ENCODE results near the gene BMP8B.

BMP8B gene

GRCh38 chr1:39721664-39722063 lies 67.0 kb downstream of the BMP8B start:
- no peak overlapping the region for H2BK12ac ChIP-seq (ENCODE audit: low read length in 2 of 2)
- H3K9ac ChIP-seq (ENCODE audit: low read length), result no peak overlapping the region
- peak overlapping the region in 1 of 2 experiments; percentile 33 for H3K18ac ChIP-seq (ENCODE audit: low read depth in 1 of 2, low read length in 2 of 2)
- H4K91ac ChIP-seq (ENCODE audit: low read length), result no peak overlapping the region
- H3K14ac ChIP-seq (ENCODE audit: low read length in 2 of 2), result no peak overlapping the region
- no peaks in the 10 kb centered on the region for H3K79me1 ChIP-seq (replicated peaks; ENCODE audit: low read length, poor library complexity, severe bottlenecking)
- no peak overlapping the region for H3K27ac ChIP-seq (ENCODE audit: low read length, poor library complexity, severe bottlenecking)
- no peaks in the 10 kb centered on the region for H3K36me3 ChIP-seq (ENCODE audit: control insufficient read depth in 1 of 2, insufficient read depth in 2 of 2, low read depth in 1 of 2, low read length in 2 of 2)
- no peak overlapping the region for H4K8ac ChIP-seq (ENCODE audit: low read length)
- no peak for DNase-seq
- no peak overlapping the region for H3K23ac ChIP-seq (ENCODE audit: low read length in 2 of 2)
- no peak overlapping the region for H2AFZ ChIP-seq (ENCODE audit: low read depth, low read length)
- no peaks in the 10 kb centered on the region for H3K4me1 ChIP-seq (ENCODE audit: control insufficient read depth, insufficient read depth, low read depth, low read length)
- no peak overlapping the region for H3K4me3 ChIP-seq (ENCODE audit: insufficient read depth in 1 of 2, low read depth in 1 of 2, low read length in 2 of 2)
- H2BK120ac ChIP-seq (ENCODE audit: low read depth, low read length), result no peak overlapping the region
- H2BK15ac ChIP-seq (ENCODE audit: low read depth, poor library complexity, severe bottlenecking), result no peak overlapping the region
- no peak overlapping the region for H2BK5ac ChIP-seq (ENCODE audit: low read depth, low read length, poor library complexity, severe bottlenecking)
- no peak overlapping the region for H3K4ac ChIP-seq (ENCODE audit: low read depth in 1 of 2, low read length in 2 of 2)
- H3K4me2 ChIP-seq (ENCODE audit: low read length, poor library complexity, severe bottlenecking), result no peak overlapping the region
- H2AK5ac ChIP-seq (ENCODE audit: low read length, severe bottlenecking), result no peak overlapping the region
- peaks cover 57 to 69% of the 10 kb centered on the region in 2 experiments for H3K27me3 ChIP-seq (ENCODE audit: control insufficient read depth in 1 of 2, insufficient read depth in 1 of 2, low read length in 2 of 2)
- no peaks in the 10 kb centered on the region for H3K9me3 ChIP-seq (ENCODE audit: control insufficient read depth, low read length)

- no peak overlapping the region for H3K18ac ChIP-seq (ENCODE audit: low read depth in 1 of 2, low read length in 2 of 2)
- no peak overlapping the region for H3K23ac ChIP-seq (ENCODE audit: low read length in 2 of 2)
- H3K27me3 ChIP-seq (ENCODE audit: control insufficient read depth in 1 of 2, insufficient read depth in 1 of 2, low read length in 2 of 2), result peaks cover 53 to 66% of the 10 kb centered on the region in 2 experiments
- H3K9me3 ChIP-seq (ENCODE audit: control insufficient read depth, low read length), result no peaks in the 10 kb centered on the region
- H2BK15ac ChIP-seq (ENCODE audit: low read depth, poor library complexity, severe bottlenecking), result no peak overlapping the region
- H3K4me2 ChIP-seq (ENCODE audit: low read length, poor library complexity, severe bottlenecking), result no peak overlapping the region
- peak; percentile 85 for DNase-seq
- no peak overlapping the region for H3K14ac ChIP-seq (ENCODE audit: low read length in 2 of 2)
- H3K36me3 ChIP-seq (ENCODE audit: control insufficient read depth in 1 of 2, insufficient read depth in 2 of 2, low read depth in 1 of 2, low read length in 2 of 2), result no peaks in the 10 kb centered on the region
- no peak overlapping the region for H3K9ac ChIP-seq (ENCODE audit: low read length)
- H3K4me1 ChIP-seq (ENCODE audit: control insufficient read depth, insufficient read depth, low read depth, low read length), result no peaks in the 10 kb centered on the region
- H2BK5ac ChIP-seq (ENCODE audit: low read depth, low read length, poor library complexity, severe bottlenecking), result no peak overlapping the region
- H2AFZ ChIP-seq (ENCODE audit: low read depth, low read length), result no peak overlapping the region
- no peak overlapping the region for H3K27ac ChIP-seq (ENCODE audit: low read length, poor library complexity, severe bottlenecking)
- no peak overlapping the region for H2AK5ac ChIP-seq (ENCODE audit: low read length, severe bottlenecking)
- H2BK12ac ChIP-seq (ENCODE audit: low read length in 2 of 2), result no peak overlapping the region
- no peak overlapping the region for H3K4me3 ChIP-seq (ENCODE audit: insufficient read depth in 1 of 2, low read depth in 1 of 2, low read length in 2 of 2)
- H2BK120ac ChIP-seq (ENCODE audit: low read depth, low read length), result no peak overlapping the region
- WGBS, result 46% methylated on average over 7 of the region's 7 CpGs
- H4K8ac ChIP-seq (ENCODE audit: low read length), result no peak overlapping the region
- no peak overlapping the region for H4K91ac ChIP-seq (ENCODE audit: low read length)
- no peak overlapping the region for H3K4ac ChIP-seq (ENCODE audit: low read depth in 1 of 2, low read length in 2 of 2)
- H3K79me1 ChIP-seq (replicated peaks; ENCODE audit: low read length, poor library complexity, severe bottlenecking), result no peaks in the 10 kb centered on the region
Measured at GRCh38 chr1:39720094-39720999, 68.3 kb downstream of the BMP8B start.

- Histone ChIP-seq H3K27ac (ENCODE audit: low read length, poor library complexity, severe bottlenecking) (no peak overlapping the region), H4K91ac (ENCODE audit: low read length) (no peak overlapping the region), H2BK12ac (ENCODE audit: low read length in 2 of 2) (no peak overlapping the region), H3K4me3 (ENCODE audit: insufficient read depth in 1 of 2, low read depth in 1 of 2, low read length in 2 of 2) (no peak overlapping the region), H2BK5ac (ENCODE audit: low read depth, low read length, poor library complexity, severe bottlenecking) (no peak overlapping the region), H3K23ac (ENCODE audit: low read length in 2 of 2) (no peak overlapping the region), H3K14ac (ENCODE audit: low read length in 2 of 2) (no peak overlapping the region), H4K8ac (ENCODE audit: low read length) (no peak overlapping the region), H3K4me1 (ENCODE audit: control insufficient read depth, insufficient read depth, low read depth, low read length) (no peaks in the 10 kb centered on the region), H3K27me3 (ENCODE audit: control insufficient read depth in 1 of 2, insufficient read depth in 1 of 2, low read length in 2 of 2) (peaks cover 52 to 74% of the 10 kb centered on the region in 2 experiments), H3K36me3 (ENCODE audit: control insufficient read depth in 1 of 2, insufficient read depth in 2 of 2, low read depth in 1 of 2, low read length in 2 of 2) (no peaks in the 10 kb centered on the region), H3K9me3 (ENCODE audit: control insufficient read depth, low read length) (no peaks in the 10 kb centered on the region), H2BK120ac (ENCODE audit: low read depth, low read length) (no peak overlapping the region), H3K4me2 (ENCODE audit: low read length, poor library complexity, severe bottlenecking) (no peak overlapping the region), H3K9ac (ENCODE audit: low read length) (no peak overlapping the region), H2AK5ac (ENCODE audit: low read length, severe bottlenecking) (no peak overlapping the region), H3K79me1 (replicated peaks; ENCODE audit: low read length, poor library complexity, severe bottlenecking) (no peaks in the 10 kb centered on the region), H2BK15ac (ENCODE audit: low read depth, poor library complexity, severe bottlenecking) (no peak overlapping the region), H3K18ac (ENCODE audit: low read depth in 1 of 2, low read length in 2 of 2) (no peak overlapping the region), H2AFZ (ENCODE audit: low read depth, low read length) (no peak overlapping the region), H3K4ac (ENCODE audit: low read depth in 1 of 2, low read length in 2 of 2) (no peak overlapping the region)
- no peak for DNase-seq
- WGBS, result 53% methylated on average over 4 of the region's 6 CpGs
Measured at GRCh38 chr1:39717809-39718208, 70.9 kb downstream of the BMP8B start.

- Histone ChIP-seq H3K4me3 (ENCODE audit: insufficient read depth in 1 of 2, low read depth in 1 of 2, low read length in 2 of 2) (no peak overlapping the region), H2AFZ (ENCODE audit: low read depth, low read length) (no peak overlapping the region), H3K79me1 (replicated peaks; ENCODE audit: low read length, poor library complexity, severe bottlenecking) (no peaks in the 10 kb centered on the region), H3K27me3 (ENCODE audit: control insufficient read depth in 1 of 2, insufficient read depth in 1 of 2, low read length in 2 of 2) (peaks cover 54 to 89% of the 10 kb centered on the region in 2 experiments), H2BK12ac (ENCODE audit: low read length in 2 of 2) (no peak overlapping the region), H3K23ac (ENCODE audit: low read length in 2 of 2) (no peak overlapping the region), H3K4me1 (ENCODE audit: control insufficient read depth, insufficient read depth, low read depth, low read length) (no peaks in the 10 kb centered on the region), H3K18ac (ENCODE audit: low read depth in 1 of 2, low read length in 2 of 2) (no peak overlapping the region), H3K27ac (ENCODE audit: low read length, poor library complexity, severe bottlenecking) (no peak overlapping the region), H4K8ac (ENCODE audit: low read length) (no peak overlapping the region), H2BK120ac (ENCODE audit: low read depth, low read length) (no peak overlapping the region), H3K14ac (ENCODE audit: low read length in 2 of 2) (no peak overlapping the region), H3K9me3 (ENCODE audit: control insufficient read depth, low read length) (no peaks in the 10 kb centered on the region), H2BK15ac (ENCODE audit: low read depth, poor library complexity, severe bottlenecking) (no peak overlapping the region), H3K4ac (ENCODE audit: low read depth in 1 of 2, low read length in 2 of 2) (no peak overlapping the region), H3K4me2 (ENCODE audit: low read length, poor library complexity, severe bottlenecking) (no peak overlapping the region), H4K91ac (ENCODE audit: low read length) (no peak overlapping the region), H3K9ac (ENCODE audit: low read length) (no peak overlapping the region), H2BK5ac (ENCODE audit: low read depth, low read length, poor library complexity, severe bottlenecking) (no peak overlapping the region), H2AK5ac (ENCODE audit: low read length, severe bottlenecking) (no peak overlapping the region), H3K36me3 (ENCODE audit: control insufficient read depth in 1 of 2, insufficient read depth in 2 of 2, low read depth in 1 of 2, low read length in 2 of 2) (no peaks in the 10 kb centered on the region)
- DNase-seq, result no peak
- WGBS, result 96% methylated on average over 5 of the region's 5 CpGs
Measured at GRCh38 chr1:39713557-39713956, 75.1 kb downstream of the BMP8B start.
